GM12801 (cell line): ENCODE data around the gene SHLD1.

Experiments
- TF ChIP-seq, protein P1 (sequence below): IDR thresholded peaks from one replicate; pipeline ENCODE4 v1.5.1; 2011; ENCODE audit warnings: control low read depth; ENCODE audit not compliant: insufficient read length; ENCODE audit errors: extremely low read depth

The SHLD1 gene

DNA sequence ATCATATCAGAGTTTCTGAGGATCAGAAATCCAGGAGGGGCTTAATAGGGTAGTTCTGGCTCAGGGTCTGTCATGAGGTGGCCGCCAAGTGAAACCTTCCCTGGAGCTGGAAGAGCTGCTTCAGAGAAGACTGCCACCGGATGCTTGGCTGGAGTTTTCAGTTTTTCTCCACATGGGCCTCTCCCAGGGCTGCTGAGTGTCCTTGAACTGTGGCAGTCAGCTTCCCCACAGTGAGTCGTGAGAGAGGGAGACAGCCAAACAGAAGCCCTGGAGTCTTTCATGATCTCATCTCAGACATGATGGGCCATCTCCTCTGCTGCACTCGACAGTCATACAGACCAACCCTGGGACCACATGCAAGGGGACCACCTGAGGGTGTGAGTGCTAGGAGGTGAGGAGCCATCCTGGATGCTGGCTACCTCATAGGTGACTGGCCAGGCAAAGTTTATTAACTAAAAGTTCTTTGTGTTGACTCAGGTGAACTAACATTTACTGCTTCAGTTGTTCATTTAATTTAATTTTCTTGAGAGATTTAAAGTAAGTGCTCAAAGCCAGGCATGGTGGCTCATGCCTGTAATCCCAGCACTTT is 71.5 kb downstream of the SHLD1 start:
- TF ChIP-seq, protein P1, sequence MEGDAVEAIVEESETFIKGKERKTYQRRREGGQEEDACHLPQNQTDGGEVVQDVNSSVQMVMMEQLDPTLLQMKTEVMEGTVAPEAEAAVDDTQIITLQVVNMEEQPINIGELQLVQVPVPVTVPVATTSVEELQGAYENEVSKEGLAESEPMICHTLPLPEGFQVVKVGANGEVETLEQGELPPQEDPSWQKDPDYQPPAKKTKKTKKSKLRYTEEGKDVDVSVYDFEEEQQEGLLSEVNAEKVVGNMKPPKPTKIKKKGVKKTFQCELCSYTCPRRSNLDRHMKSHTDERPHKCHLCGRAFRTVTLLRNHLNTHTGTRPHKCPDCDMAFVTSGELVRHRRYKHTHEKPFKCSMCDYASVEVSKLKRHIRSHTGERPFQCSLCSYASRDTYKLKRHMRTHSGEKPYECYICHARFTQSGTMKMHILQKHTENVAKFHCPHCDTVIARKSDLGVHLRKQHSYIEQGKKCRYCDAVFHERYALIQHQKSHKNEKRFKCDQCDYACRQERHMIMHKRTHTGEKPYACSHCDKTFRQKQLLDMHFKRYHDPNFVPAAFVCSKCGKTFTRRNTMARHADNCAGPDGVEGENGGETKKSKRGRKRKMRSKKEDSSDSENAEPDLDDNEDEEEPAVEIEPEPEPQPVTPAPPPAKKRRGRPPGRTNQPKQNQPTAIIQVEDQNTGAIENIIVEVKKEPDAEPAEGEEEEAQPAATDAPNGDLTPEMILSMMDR: no peak

DNA sequence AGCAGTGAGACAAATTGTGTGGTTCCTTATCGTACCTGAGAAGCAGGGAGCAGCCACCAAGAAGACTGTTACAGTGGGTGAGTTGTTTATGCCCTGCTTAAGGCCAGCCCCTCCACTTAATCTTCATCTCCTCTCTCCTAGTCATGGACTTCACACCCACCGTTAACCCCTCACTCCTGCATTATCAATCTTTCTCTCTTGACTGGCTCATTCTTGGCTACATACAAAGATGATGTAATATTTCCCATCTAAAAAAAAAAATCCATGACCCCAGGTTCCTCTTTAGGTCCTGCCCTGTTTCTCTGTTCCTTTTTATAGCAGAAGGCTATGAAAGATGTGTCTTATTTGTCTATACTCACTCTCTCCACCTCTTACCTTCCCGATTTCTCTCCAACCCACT is 72.4 kb downstream of the SHLD1 start:
- TF ChIP-seq, protein P1: no peak

DNA sequence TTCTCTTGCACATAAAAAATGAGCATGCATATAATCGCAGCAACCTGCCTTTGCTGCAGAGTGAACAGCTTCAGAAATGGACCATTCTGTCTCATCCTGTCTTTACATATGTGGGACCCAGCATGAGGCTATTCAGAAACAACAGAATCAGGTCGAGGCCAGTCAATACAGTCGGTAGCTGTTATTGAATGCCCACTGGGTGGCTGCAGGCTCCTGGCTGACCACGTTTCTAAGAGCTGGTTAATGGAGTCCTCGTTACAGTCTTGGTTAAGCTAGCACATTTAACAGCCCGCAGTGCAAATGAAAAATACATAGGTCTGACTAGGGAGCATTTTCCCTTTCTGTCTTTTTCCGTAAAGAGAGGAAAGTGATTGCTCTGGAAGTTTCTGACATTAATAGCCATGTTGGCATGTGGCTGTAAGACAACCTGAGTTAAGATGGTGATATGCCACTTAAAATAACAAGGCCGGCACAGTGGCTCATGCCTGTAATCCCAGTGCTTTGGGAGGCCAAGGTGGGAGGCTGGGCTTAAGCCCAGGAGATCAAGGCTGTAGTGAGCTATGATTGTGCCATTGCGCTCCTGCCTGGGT is 75.0 kb downstream of the SHLD1 start:
- TF ChIP-seq, protein P1: no peak

DNA sequence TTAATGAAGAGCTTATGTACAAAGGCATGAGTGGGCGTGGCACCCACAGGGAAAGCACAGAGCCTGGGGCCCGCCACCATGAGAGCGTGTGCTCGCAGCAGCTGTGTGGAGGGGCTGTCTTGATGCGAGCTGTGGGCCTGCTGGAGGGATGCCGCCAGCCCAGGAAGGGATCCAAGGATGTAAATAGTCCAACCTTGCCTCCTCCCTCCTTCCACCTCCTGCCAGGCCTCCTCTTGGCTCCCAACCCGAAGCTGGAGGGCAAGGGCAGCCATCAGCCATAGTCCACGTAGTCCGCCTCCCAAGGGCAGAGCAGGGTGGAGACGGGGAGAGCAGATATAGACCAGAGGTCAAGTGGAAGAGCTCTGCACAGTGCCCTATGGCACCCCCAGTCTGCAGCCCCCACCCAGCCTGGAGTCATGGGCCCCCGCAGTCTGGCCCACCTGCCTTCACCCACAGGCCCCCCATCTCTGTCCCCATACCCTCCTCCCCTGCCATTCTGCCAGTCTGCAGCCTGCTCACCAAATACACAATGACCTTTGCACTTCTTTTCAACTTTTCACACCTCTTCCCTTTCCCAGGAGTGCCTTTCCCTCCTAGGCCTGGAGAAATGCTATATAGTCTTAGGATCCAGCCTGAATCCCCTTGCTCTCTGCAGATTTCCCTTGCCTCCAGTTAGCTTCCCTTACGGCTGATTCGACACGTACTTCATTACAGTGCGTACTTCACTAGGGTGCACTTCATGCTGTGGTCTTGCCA is 77.1 kb downstream of the SHLD1 start:
- TF ChIP-seq, protein P1: no peak

DNA sequence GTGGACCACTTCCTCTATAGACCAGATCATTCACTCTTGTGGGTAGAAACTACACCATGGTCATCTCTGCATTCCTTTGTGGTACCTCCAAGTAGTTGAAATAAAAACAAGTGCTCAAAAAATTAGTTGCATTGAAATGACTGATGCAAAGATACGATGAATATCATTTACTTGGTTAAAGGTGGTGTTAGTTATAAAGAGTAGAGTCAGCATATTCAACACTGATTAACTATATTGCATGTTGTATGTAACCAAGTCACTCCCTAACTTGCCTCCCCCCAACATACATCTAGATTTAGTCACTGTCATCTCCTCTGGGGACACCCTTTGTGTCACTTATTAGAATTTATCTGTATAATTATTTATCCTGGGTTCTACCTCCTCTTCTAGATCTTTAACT is 77.7 kb downstream of the SHLD1 start:
- TF ChIP-seq, protein P1: no peak

DNA sequence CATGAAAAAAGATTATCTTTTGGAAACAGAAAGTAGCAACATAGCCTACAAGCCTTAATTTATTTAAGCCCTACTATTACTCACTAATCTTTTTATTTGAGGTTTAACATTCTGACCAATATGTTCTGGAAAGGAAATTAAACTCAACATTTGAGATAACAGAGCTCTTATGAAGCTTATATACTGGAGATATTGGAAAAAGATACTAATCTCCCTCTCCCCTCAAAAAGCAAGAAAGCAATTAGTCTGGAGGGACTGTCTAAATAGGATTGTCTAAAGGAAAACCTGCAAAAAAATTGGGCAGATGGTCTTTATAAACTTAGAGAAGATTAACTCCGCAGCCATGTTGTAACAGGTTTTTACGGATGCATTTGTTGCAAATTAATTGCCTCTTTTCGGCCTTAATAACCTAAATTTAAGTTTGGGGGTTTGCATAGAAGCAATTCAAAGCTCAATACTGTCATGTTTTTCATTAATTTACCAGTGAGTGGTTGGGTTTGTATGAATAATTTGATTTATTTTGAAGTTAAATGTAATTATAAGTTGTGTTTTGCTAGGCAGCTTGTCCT is 79.1 kb downstream of the SHLD1 start:
- TF ChIP-seq, protein P1: no peak

DNA sequence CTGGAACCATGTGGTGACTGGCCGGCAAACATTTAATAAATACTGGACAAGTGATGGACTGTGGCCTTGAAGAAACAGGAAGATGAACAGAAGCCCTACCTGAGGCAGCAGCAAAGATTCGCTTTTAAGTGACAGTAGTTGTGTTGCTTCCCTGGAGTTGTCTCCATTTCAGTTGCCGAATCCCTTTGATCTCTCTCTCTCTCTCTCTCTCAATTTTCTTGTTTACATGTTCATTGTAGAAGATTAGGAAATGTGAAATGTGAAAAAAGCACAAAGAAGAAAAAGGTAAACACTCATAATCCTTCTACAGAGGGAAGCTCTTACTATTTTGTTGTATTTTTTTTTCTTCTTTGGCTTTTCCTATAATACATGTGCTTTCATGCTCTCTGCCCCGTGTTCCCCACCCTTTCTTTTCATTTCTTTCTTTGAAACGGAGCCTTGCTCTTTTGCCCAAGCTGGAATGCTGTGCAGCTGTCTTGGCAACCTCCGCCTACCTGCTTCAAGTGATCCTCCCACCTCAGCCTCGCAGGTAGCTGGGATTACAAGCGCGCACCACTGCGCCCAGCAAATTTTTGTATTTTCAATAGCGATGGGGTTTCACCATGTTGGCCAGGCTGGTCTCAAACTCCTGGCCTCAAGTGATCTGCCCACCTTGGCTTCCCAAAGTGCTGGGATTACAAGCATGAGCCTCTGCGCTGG is 81.5 kb downstream of the SHLD1 start:
- TF ChIP-seq, protein P1: no peak
